SH-SY5Y (cell line): ENCODE data around the gene AACS.

Experiments used
- GATA2 ChIP-seq: IDR thresholded peaks from 2 replicates; pipeline ENCODE4 v1.6.1; 2011; ENCODE audit warnings: mild to moderate bottlenecking, low read depth, low read length
- GATA3 ChIP-seq: IDR thresholded peaks from 2 replicates; pipeline ENCODE4 v1.6.1; 2011; ENCODE audit warnings: low read depth, mild to moderate bottlenecking, low read length, moderate library complexity

DNA sequence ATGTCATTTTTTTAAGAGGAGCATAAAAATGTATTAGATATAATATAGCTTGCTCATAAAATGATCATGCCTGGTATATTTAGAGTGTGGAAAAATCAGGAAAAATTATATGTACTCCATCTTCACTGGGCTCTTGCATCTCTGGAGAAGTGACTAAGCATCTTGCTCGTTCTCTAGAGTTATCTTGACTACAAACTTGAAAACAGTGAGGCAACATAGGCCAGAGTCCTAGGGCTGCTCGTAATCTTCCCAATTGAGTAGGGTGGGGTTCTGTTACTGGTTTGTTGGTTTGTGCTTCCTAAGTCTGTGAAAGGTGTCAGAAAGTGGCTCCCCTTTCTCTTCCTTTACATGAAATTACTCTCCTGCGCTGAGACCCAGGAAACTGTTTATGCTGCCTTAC lies 46.2 kb downstream of the AACS start:
- no peak for TF ChIP-seq GATA2
- TF ChIP-seq GATA3 = no peak
